OCI-LY7 (cell line): ENCODE results near the gene NPFF.

Source experiments
- CTCF ChIP-seq: fragments of 200-600 bp; sonication (generic); conservative IDR thresholded peaks from 2 replicates; pipeline ENCODE4 v1.5.1; 2014; ENCODE audit warnings: mild to moderate bottlenecking, antibody characterized with exemption, low read length, moderate library complexity, mixed read lengths
- EZH2phosphoT487 ChIP-seq: fragments of 200-600 bp; sonication (generic); IDR thresholded peaks from 2 replicates; pipeline ENCODE4 v1.6.1; 2018; ENCODE audit warnings: low read depth, borderline replicate concordance, mild to moderate bottlenecking, mixed run types, antibody characterized with exemption, low read length, moderate library complexity, mixed read lengths

- TF ChIP-seq CTCF (no peak), EZH2phosphoT487 (no peak)
Measured at GRCh38 chr12:53516758-53517455, 9.6 kb upstream of the NPFF start.
